Measurements from ENCODE around the gene RHPN2. TPM values are rescaled to one million over a fixed set of nuclear protein-coding genes. Genes with fewer than 3 reads are reported as not detected.

Gene RHPN2
- total and polyA plus RNA-seq, 2 of the 13 experiments (the other 11 are each of a cell fraction or from before 2014, with no cell fraction given): 20.3 to 48.0 TPM

GRCh38 chr19:33064792-33065550, at the start of gene RHPN2 (continued):
- TF ChIP-seq ZNF281 (CRISPR knock-in tag; IDR thresholded peaks at IDR 0.05; ENCODE audit: borderline replicate concordance) (0 out of 2 replicates have a peak, but pooled peaks have one; percentile 8), REST (IDR thresholded peaks at IDR 0.05; ENCODE audit: borderline replicate concordance in 1 of 2, low read depth in 1 of 2, low read length in 2 of 2) (no peak), ZNF703 (CRISPR knock-in tag; IDR thresholded peaks at IDR 0.05; ENCODE audit: borderline replicate concordance) (no peak), PHF21A (CRISPR knock-in tag; IDR thresholded peaks at IDR 0.05) (no peak), ZBTB49 (CRISPR knock-in tag; IDR thresholded peaks at IDR 0.05; ENCODE audit: borderline replicate concordance) (no peak), TP53 (CRISPR knock-in tag; conservative IDR thresholded peaks at IDR 0.05) (no peak), IKZF5 (CRISPR knock-in tag; IDR thresholded peaks at IDR 0.05) (peak; percentile 37; the same call in 1 of the 2 replicates), ZNF879 (CRISPR knock-in tag; IDR thresholded peaks at IDR 0.05) (no peak), ZHX1 (CRISPR knock-in tag; IDR thresholded peaks at IDR 0.05; ENCODE audit: low read depth) (0 out of 2 replicates have a peak, but pooled peaks have one; percentile 29), TBX2 (CRISPR knock-in tag; IDR thresholded peaks at IDR 0.05; ENCODE audit: borderline replicate concordance) (peak; percentile 28; the same call in 1 of the 2 replicates), SNAPC5 (CRISPR knock-in tag; IDR thresholded peaks at IDR 0.05; ENCODE audit: borderline replicate concordance) (no peak), ZNF83 (CRISPR knock-in tag; IDR thresholded peaks at IDR 0.05; ENCODE audit: borderline replicate concordance) (no peak)

All from HepG2 (cell line).